Measurements from ENCODE around the gene VPS35.
A peak's percentile ranks its signal among the peaks of the same experiment; 100 is the strongest.
"Not testable (repeated sequence)": the region's sequence is repeated elsewhere in the genome, so short reads cannot be mapped to it uniquely, and the experiment has no call there.

VPS35 gene

GRCh38 chr16:46711106-46712058, 22.4 kb upstream of the VPS35 start:
- DNase-seq = no peak

- no peak for DNase-seq
These were observed 20.6 kb upstream of the VPS35 start for GRCh38 chr16:46709469-46710005.

GRCh38 chr16:46706642-46707041, 17.7 kb upstream of the VPS35 start:
- DNase-seq = no peak

- DNase-seq = no peak
These were observed 13.1 kb upstream of the VPS35 start for GRCh38 chr16:46702030-46702429.

- no peak for DNase-seq
These were observed 12.6 kb upstream of the VPS35 start for GRCh38 chr16:46701615-46702014.

GRCh38 chr16:46700048-46700447, 11.1 kb upstream of the VPS35 start:
- no peak for DNase-seq

GRCh38 chr16:46696957-46697356, 8.0 kb upstream of the VPS35 start:
- no peak for DNase-seq

- no peak for DNase-seq
These were observed 7.0 kb upstream of the VPS35 start for GRCh38 chr16:46695937-46696336.

GRCh38 chr16:46693598-46693997, 4.6 kb upstream of the VPS35 start:
- no peak for DNase-seq

GRCh38 chr16:46691726-46692125, 2.7 kb upstream of the VPS35 start:
- DNase-seq = no peak

- DNase-seq = no peak
These were observed 1.6 kb upstream of the VPS35 start for GRCh38 chr16:46690281-46691178.

- DNase-seq = peak; percentile 99
These were observed 645 bp upstream of the VPS35 start, which contains the start of gene ORC6 for GRCh38 chr16:46689365-46690280. TSS of gene ORC6 (plus strand) at chr16:46689659. CDS start at chr16:46689706, 47 bp downstream.

- DNase-seq = no peak
These were observed 801 bp downstream of the VPS35 start for GRCh38 chr16:46688101-46688653.

- no peak for DNase-seq
These were observed 1.5 kb downstream of the VPS35 start for GRCh38 chr16:46687486-46687885.

- no peak for DNase-seq
These were observed 2.0 kb downstream of the VPS35 start for GRCh38 chr16:46686815-46687473.

GRCh38 chr16:46681867-46682266, 7.1 kb downstream of the VPS35 start:
- DNase-seq = not testable (repeated sequence)

GRCh38 chr16:46677943-46678342, 11.0 kb downstream of the VPS35 start:
- not testable (repeated sequence) for DNase-seq

GRCh38 chr16:46673320-46674013, 15.5 kb downstream of the VPS35 start:
- DNase-seq = peak; percentile 56

- DNase-seq = no peak
These were observed 26.9 kb downstream of the VPS35 start for GRCh38 chr16:46662123-46662522.

- peak; percentile 30 for DNase-seq
These were observed 30.1 kb downstream of the VPS35 start for GRCh38 chr16:46658925-46659324.

- DNase-seq = no peak
These were observed 37.7 kb downstream of the VPS35 start for GRCh38 chr16:46651305-46651704.

All from activated CD4-positive, alpha-beta T cell treated with anti-CD3 and anti-CD28 coated beads for 48 hours (primary cell).